H1 (cell line): ENCODE results near the gene SCAND1. TPM values are rescaled to one million over a fixed set of nuclear protein-coding genes. Genes with fewer than 3 reads are reported as not detected.

Source experiments
- CEBPB ChIP-seq: IDR thresholded peaks from 2 replicates; pipeline ENCODE4 v1.6.1; 2012; ENCODE audit warnings: low read depth, low read length
- CREB1 ChIP-seq: IDR thresholded peaks from 2 replicates; pipeline ENCODE4 v1.6.1; 2012; ENCODE audit warnings: inconsistent platforms
- CTCF ChIP-seq, 3 experiments: IDR thresholded peaks; 1 replicate in 2 of 3; 2 replicates in 1 of 3; pipeline versions ENCODE4 v1.5.1 to v1.6.1; 2011; ENCODE audit warnings: low read length in 3 of 3, mild to moderate bottlenecking in 3 of 3, inconsistent platforms in 2 of 3, low read depth in 1 of 3, moderate library complexity in 1 of 3; ENCODE audit not compliant: insufficient read depth in 1 of 3; ENCODE audit errors: control extremely low read depth in 1 of 3
- GABPA ChIP-seq: IDR thresholded peaks from 2 replicates; pipeline ENCODE4 v1.6.1; 2011; ENCODE audit warnings: mild to moderate bottlenecking, low read length, moderate library complexity, borderline replicate concordance; ENCODE audit not compliant: insufficient read depth
- HDAC6 ChIP-seq: IDR thresholded peaks from one replicate; pipeline ENCODE4 v1.7.1; 2012; ENCODE audit warnings: low read depth, mild to moderate bottlenecking, inconsistent platforms, low read length, moderate library complexity
- POLR2AphosphoS5 ChIP-seq: IDR thresholded peaks from 2 replicates; pipeline ENCODE4 v1.6.1; 2011; ENCODE audit warnings: low read depth, low read length
- RBBP5 ChIP-seq: IDR thresholded peaks from 2 replicates; pipeline ENCODE4 v1.7.1; 2012; ENCODE audit warnings: low read depth, mild to moderate bottlenecking, inconsistent platforms, low read length, moderate library complexity, borderline replicate concordance
- RNF2 ChIP-seq: fragments of 200-900, 300-1000 bp; sonication (generic); IDR thresholded peaks from 2 replicates; pipeline ENCODE4 v1.7.1; 2016; ENCODE audit warnings: borderline replicate concordance, low read depth, mild to moderate bottlenecking, antibody characterized with exemption, low read length; ENCODE audit not compliant: poor library complexity, severe bottlenecking; ENCODE audit errors: missing control alignments
- SIN3A ChIP-seq, 2 experiments: IDR thresholded peaks in 1 of 2; conservative IDR thresholded peaks in 1 of 2; 2 replicates each; pipeline ENCODE4 v1.6.1; 2011 to 2012; ENCODE audit warnings: low read length in 2 of 2, improper control_type of control experiment in 1 of 2, low read depth in 1 of 2, mild to moderate bottlenecking in 1 of 2
- SP4 ChIP-seq: IDR thresholded peaks from 2 replicates; pipeline ENCODE4 v1.6.1; 2012; ENCODE audit warnings: low read length, inconsistent platforms
- ZNF274 ChIP-seq: IDR thresholded peaks from 2 replicates; pipeline ENCODE4 v1.7.0; 2012; ENCODE audit warnings: low read length, borderline replicate concordance; ENCODE audit errors: extremely low read depth
- polyA plus RNA-seq, 7 experiments: library from polyadenylated mRNA; depleted of rRNA in 3 of 7; stranded (reverse) in 5 of 7; unstranded in 2 of 7; fragments of >200 nt in 5 of 7; fragments of 200-250 nt in 2 of 7; gene quantifications; 1 replicate in 5 of 7; 2 replicates in 1 of 7; 4 replicates in 1 of 7; pipeline versions ENCODE4 v1.2.1 to v1.2.3, GENCODE V29; 2011 to 2013; ENCODE audit warnings: missing spikeins in 2 of 7, mixed read lengths in 2 of 7
- total RNA-seq: library from RNA; stranded (reverse); fragmentation: NEBNext Ultra II Directional; extraction: Animal tissue kit (Norgen Biotek cat#: 25700); gene quantifications from 2 replicates; pipeline ENCODE4 v1.2.1, GENCODE V29; 2021
- TF ChIP-seq, protein P1 (sequence below): IDR thresholded peaks from 2 replicates; pipeline ENCODE4 v1.6.1; 2012; ENCODE audit warnings: low read length, inconsistent platforms
- TF ChIP-seq, protein P2 (sequence below): IDR thresholded peaks from 2 replicates; pipeline ENCODE4 v1.6.1; 2012; ENCODE audit warnings: inconsistent platforms

Gene SCAND1
- total and polyA plus RNA-seq, 2 of the 8 experiments (the other 6 are each of a cell fraction or from before 2014, with no cell fraction given) = 73.1 to 83.7 TPM

- TF ChIP-seq GABPA (peak; percentile 40; the same call in 1 of the 2 replicates), SIN3A (conservative IDR thresholded peaks at IDR 0.05 in 1 of 2, IDR thresholded peaks at IDR 0.05 in 1 of 2; ENCODE audit: low read depth in 1 of 2, low read length in 2 of 2) (no peak), ZNF274 (no peak), SP4 (no peak), RBBP5 (no peak), RNF2 (no peak), CTCF (IDR thresholded peaks at IDR 0.05; ENCODE audit: control extremely low read depth in 1 of 3, insufficient read depth in 1 of 3, low read depth in 1 of 3, low read length in 3 of 3) (peak; percentile 78 to 92 (median 78)), CEBPB (no peak), HDAC6 (no peak), CREB1 (no peak), POLR2AphosphoS5 (no peak)
- TF ChIP-seq, protein P1, sequence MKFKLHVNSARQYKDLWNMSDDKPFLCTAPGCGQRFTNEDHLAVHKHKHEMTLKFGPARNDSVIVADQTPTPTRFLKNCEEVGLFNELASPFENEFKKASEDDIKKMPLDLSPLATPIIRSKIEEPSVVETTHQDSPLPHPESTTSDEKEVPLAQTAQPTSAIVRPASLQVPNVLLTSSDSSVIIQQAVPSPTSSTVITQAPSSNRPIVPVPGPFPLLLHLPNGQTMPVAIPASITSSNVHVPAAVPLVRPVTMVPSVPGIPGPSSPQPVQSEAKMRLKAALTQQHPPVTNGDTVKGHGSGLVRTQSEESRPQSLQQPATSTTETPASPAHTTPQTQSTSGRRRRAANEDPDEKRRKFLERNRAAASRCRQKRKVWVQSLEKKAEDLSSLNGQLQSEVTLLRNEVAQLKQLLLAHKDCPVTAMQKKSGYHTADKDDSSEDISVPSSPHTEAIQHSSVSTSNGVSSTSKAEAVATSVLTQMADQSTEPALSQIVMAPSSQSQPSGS = no peak
- TF ChIP-seq, protein P2, sequence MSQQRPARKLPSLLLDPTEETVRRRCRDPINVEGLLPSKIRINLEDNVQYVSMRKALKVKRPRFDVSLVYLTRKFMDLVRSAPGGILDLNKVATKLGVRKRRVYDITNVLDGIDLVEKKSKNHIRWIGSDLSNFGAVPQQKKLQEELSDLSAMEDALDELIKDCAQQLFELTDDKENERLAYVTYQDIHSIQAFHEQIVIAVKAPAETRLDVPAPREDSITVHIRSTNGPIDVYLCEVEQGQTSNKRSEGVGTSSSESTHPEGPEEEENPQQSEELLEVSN = no peak; the same call in 1 of the 2 replicates
These were observed 6.8 kb downstream of the SCAND1 start (continued) for GRCh38 chr20:35947489-35947888.
